Measurements from ENCODE around the gene NMT1. TPM values are rescaled to one million over a fixed set of nuclear protein-coding genes. Genes with fewer than 3 reads are reported as not detected.

NMT1 gene
- total RNA-seq, 4 donors from 2014 or later, result 63.5 to 129 (median 69.1) TPM

- Histone ChIP-seq H3K27ac (peak overlapping the region in 2 of 4 donors; percentile 81 to 85), H3K4me1 (peaks cover 0 to 25% (median 18%) of the 10 kb centered on the region in 3 donors), H3K4me3 (no peak overlapping the region), H3K27me3 (no peaks in the 10 kb centered on the region), H3K9me3 (no peaks in the 10 kb centered on the region), H3K36me3 (peaks cover 0 to 82% of the 10 kb centered on the region in 2 donors)
- no peak for ATAC-seq
- 80% methylated on average over 1 of the region's 26 CpGs; no CpG with 5 or more reads in 1 of the 2 donors for WGBS, 2 donors (ENCODE audit: low coverage in 1 of 2)
- TF ChIP-seq CTCF (IDR thresholded peaks at IDR 0.05), result no peak
- no peak for TF ChIP-seq POLR2A (IDR thresholded peaks at IDR 0.05)
- TF ChIP-seq EP300 (IDR thresholded peaks at IDR 0.05), result no peak
- no peak for TF ChIP-seq POLR2AphosphoS5 (IDR thresholded peaks at IDR 0.05)
Measured at GRCh38 chr17:45115015-45115625, 54.0 kb downstream of the NMT1 start.

GRCh38 chr17:45115871-45116270, 54.8 kb downstream of the NMT1 start:
- no peaks in the 10 kb centered on the region for H3K9me3 ChIP-seq
- 74 to 82% methylated on average over 5 to 8 of the region's 11 CpGs for WGBS, 2 donors (ENCODE audit: low coverage in 1 of 2)
- ATAC-seq, result no peak
- no peak overlapping the region for H3K4me3 ChIP-seq
- no peak overlapping the region for H3K27ac ChIP-seq
- H3K36me3 ChIP-seq, result peaks cover 0 to 89% of the 10 kb centered on the region in 2 donors
- H3K27me3 ChIP-seq, result no peaks in the 10 kb centered on the region
- peaks cover 0 to 19% (median 12%) of the 10 kb centered on the region in 3 donors for H3K4me1 ChIP-seq
- TF ChIP-seq CTCF (IDR thresholded peaks at IDR 0.05), result no peak
- TF ChIP-seq EP300 (IDR thresholded peaks at IDR 0.05), result no peak
- no peak for TF ChIP-seq POLR2A (IDR thresholded peaks at IDR 0.05)
- TF ChIP-seq POLR2AphosphoS5 (IDR thresholded peaks at IDR 0.05), result no peak

GRCh38 chr17:45116434-45117016, 55.4 kb downstream of the NMT1 start:
- Histone ChIP-seq H3K4me3 (no peak overlapping the region), H3K27ac (no peak overlapping the region), H3K36me3 (peaks cover 0 to 95% of the 10 kb centered on the region in 2 donors), H3K4me1 (peaks cover 0 to 19% (median 7%) of the 10 kb centered on the region in 3 donors), H3K9me3 (no peaks in the 10 kb centered on the region), H3K27me3 (no peaks in the 10 kb centered on the region)
- ATAC-seq, result no peak
- TF ChIP-seq POLR2A (IDR thresholded peaks at IDR 0.05), result no peak
- no peak for TF ChIP-seq CTCF (IDR thresholded peaks at IDR 0.05)
- TF ChIP-seq POLR2AphosphoS5 (IDR thresholded peaks at IDR 0.05), result no peak
- no peak for TF ChIP-seq EP300 (IDR thresholded peaks at IDR 0.05)
- 85 to 89% methylated on average over 3 to 5 of the region's 10 CpGs for WGBS, 2 donors (ENCODE audit: low coverage in 1 of 2)

GRCh38 chr17:45117334-45117733, 56.2 kb downstream of the NMT1 start:
- Histone ChIP-seq H3K4me1 (peaks cover 0 to 19% (median 0%) of the 10 kb centered on the region in 3 donors), H3K9me3 (no peaks in the 10 kb centered on the region), H3K27ac (no peak overlapping the region), H3K27me3 (no peaks in the 10 kb centered on the region), H3K4me3 (no peak overlapping the region), H3K36me3 (peaks cover 0 to 90% of the 10 kb centered on the region in 2 donors)
- no peak for TF ChIP-seq CTCF (IDR thresholded peaks at IDR 0.05)
- no peak for TF ChIP-seq POLR2AphosphoS5 (IDR thresholded peaks at IDR 0.05)
- no peak for TF ChIP-seq POLR2A (IDR thresholded peaks at IDR 0.05)
- TF ChIP-seq EP300 (IDR thresholded peaks at IDR 0.05), result no peak
- 90 to 95% methylated on average over 4 of the region's 4 CpGs for WGBS, 2 donors (ENCODE audit: low coverage in 1 of 2)
- ATAC-seq, result no peak
